Liver (tissue), 9 donors: Measurements from ENCODE around the gene PRICKLE1. TPM values are rescaled to one million over a fixed set of nuclear protein-coding genes. Genes with fewer than 3 reads are reported as not detected.

Experiments used
- DNase-seq: peaks from one replicate; pipeline ENCODE4 v3.0.0-alpha.2; 2017; ENCODE audit warnings: low spot score
- H3K27ac ChIP-seq, 2 donors: one replicate each; pipeline ENCODE4 v1.7.0; 2013; ENCODE audit warnings: inconsistent platforms in 2 of 2, low read length in 2 of 2, control low read depth in 1 of 2, low read depth in 1 of 2, mild to moderate bottlenecking in 1 of 2
- H3K27me3 ChIP-seq, 4 donors: one replicate each; pipeline versions ENCODE4 v1.6.1 to v1.7.0; 2013; ENCODE audit warnings: low read length in 3 of 4, inconsistent platforms in 1 of 4, mild to moderate bottlenecking in 1 of 4, moderate library complexity in 1 of 4; ENCODE audit not compliant: control insufficient read depth in 4 of 4, insufficient read depth in 4 of 4
- H3K36me3 ChIP-seq, 4 donors: one replicate each; pipeline versions ENCODE4 v1.6.1 to v1.7.0; 2013; ENCODE audit warnings: low read length in 3 of 4, mild to moderate bottlenecking in 3 of 4, low read depth in 1 of 4, moderate library complexity in 1 of 4; ENCODE audit not compliant: control insufficient read depth in 4 of 4, insufficient read depth in 3 of 4
- H3K4me1 ChIP-seq, 4 donors: one replicate each; pipeline versions ENCODE4 v1.6.1 to v1.7.0; 2013; ENCODE audit warnings: low read length in 3 of 4, mild to moderate bottlenecking in 3 of 4, moderate library complexity in 1 of 4; ENCODE audit not compliant: control insufficient read depth in 4 of 4, insufficient read depth in 4 of 4
- H3K4me3 ChIP-seq, 3 donors: one replicate each; pipeline versions ENCODE4 v1.6.1 to v1.7.0; 2013; ENCODE audit warnings: low read length in 3 of 3, control low read depth in 1 of 3, low read depth in 1 of 3, mild to moderate bottlenecking in 1 of 3
- H3K9ac ChIP-seq, 2 donors: one replicate each; pipeline ENCODE4 v1.7.0; 2013; ENCODE audit warnings: low read length in 2 of 2, mild to moderate bottlenecking in 2 of 2, moderate library complexity in 2 of 2, control low read depth in 1 of 2, low read depth in 1 of 2
- H3K9me3 ChIP-seq, 4 donors: one replicate each; pipeline versions ENCODE4 v1.6.1 to v1.7.0; 2013; ENCODE audit warnings: low read length in 3 of 4; ENCODE audit not compliant: control insufficient read depth in 4 of 4
- CTCF ChIP-seq: fragments of 150-350 bp; IDR thresholded peaks from 2 replicates; pipeline ENCODE4 v1.5.1; 2017; ENCODE audit warnings: improper control_type of control experiment, low read depth, low read length; ENCODE audit not compliant: missing input control
- EGR1 ChIP-seq, 2 donors: IDR thresholded peaks; 2 replicates each; pipeline ENCODE4 v1.6.1; 2016 to 2018; ENCODE audit warnings: antibody characterized with exemption in 2 of 2, low read depth in 2 of 2
- FOXA1 ChIP-seq: IDR thresholded peaks from 2 replicates; pipeline ENCODE4 v1.6.1; 2016; ENCODE audit warnings: antibody characterized with exemption
- GABPA ChIP-seq, 2 donors: IDR thresholded peaks in 1 of 2; conservative IDR thresholded peaks in 1 of 2; 2 replicates each; pipeline ENCODE4 v1.6.1; 2016; ENCODE audit warnings: antibody characterized with exemption in 2 of 2, mild to moderate bottlenecking in 1 of 2, moderate library complexity in 1 of 2
- HNF4A ChIP-seq, 2 donors: conservative IDR thresholded peaks; 2 replicates each; pipeline ENCODE4 v1.6.1; 2016; ENCODE audit warnings: antibody characterized with exemption in 2 of 2, mild to moderate bottlenecking in 2 of 2
- HNF4G ChIP-seq: IDR thresholded peaks from 2 replicates; pipeline ENCODE4 v1.6.1; 2016; ENCODE audit warnings: antibody characterized with exemption
- JUND ChIP-seq, 2 donors: IDR thresholded peaks; 2 replicates each; pipeline ENCODE4 v1.6.1; 2016; ENCODE audit warnings: antibody characterized with exemption in 2 of 2
- MAX ChIP-seq: IDR thresholded peaks from 2 replicates; pipeline ENCODE4 v1.6.1; 2016; ENCODE audit warnings: antibody characterized with exemption
- RAD21 ChIP-seq, 2 donors: IDR thresholded peaks; 2 replicates each; pipeline ENCODE4 v1.6.1; 2016; ENCODE audit warnings: antibody characterized with exemption in 2 of 2, mild to moderate bottlenecking in 2 of 2
- SP1 ChIP-seq: IDR thresholded peaks from 2 replicates; pipeline ENCODE4 v1.6.1; 2018; ENCODE audit warnings: antibody characterized with exemption, mild to moderate bottlenecking
- TAF1 ChIP-seq: conservative IDR thresholded peaks from 2 replicates; pipeline ENCODE4 v1.6.1; 2016; ENCODE audit warnings: antibody characterized with exemption, mild to moderate bottlenecking
- ZBTB33 ChIP-seq: IDR thresholded peaks from 2 replicates; pipeline ENCODE4 v1.6.1; 2016; ENCODE audit warnings: antibody characterized with exemption
- WGBS: extraction: QIAGEN DNeasy Blood & Tissue Kit; methylation state at CpG from one replicate; pipeline ENCODE4 v1.1.7; 2013; 5-methylcytosine and 5-hydroxymethylcytosine counted together
- polyA plus RNA-seq, 2 donors: library from polyadenylated mRNA; stranded (reverse) in 1 of 2; unstranded in 1 of 2; fragments of 200-250 nt in 1 of 2; fragments of >200 nt in 1 of 2; fragmentation: Nextera tagmentation in 1 of 2; extraction: Ambion mirVana in 1 of 2; gene quantifications; one replicate each; pipeline versions ENCODE4 v1.2.1 to v1.2.3, GENCODE V29; 2013 to 2015
- total RNA-seq, 2 donors: library from RNA; depleted of rRNA; stranded (reverse); fragments of >200 nt; gene quantifications; one replicate each; pipeline ENCODE4 v1.2.3, GENCODE V29; 2014
- TF ChIP-seq, protein P1 (sequence below): IDR thresholded peaks from 2 replicates; pipeline ENCODE4 v1.6.1; 2016; ENCODE audit warnings: antibody characterized with exemption, mild to moderate bottlenecking
- donor health status: healthy.
- donor health status: healthy.
- donor health status: healthy.
- donor health status: healthy.
- donor health status: healthy.

The PRICKLE1 gene
- total and polyA plus RNA-seq, 4 donors = 0.59 to 5.7 (median 2.2) TPM

DNA sequence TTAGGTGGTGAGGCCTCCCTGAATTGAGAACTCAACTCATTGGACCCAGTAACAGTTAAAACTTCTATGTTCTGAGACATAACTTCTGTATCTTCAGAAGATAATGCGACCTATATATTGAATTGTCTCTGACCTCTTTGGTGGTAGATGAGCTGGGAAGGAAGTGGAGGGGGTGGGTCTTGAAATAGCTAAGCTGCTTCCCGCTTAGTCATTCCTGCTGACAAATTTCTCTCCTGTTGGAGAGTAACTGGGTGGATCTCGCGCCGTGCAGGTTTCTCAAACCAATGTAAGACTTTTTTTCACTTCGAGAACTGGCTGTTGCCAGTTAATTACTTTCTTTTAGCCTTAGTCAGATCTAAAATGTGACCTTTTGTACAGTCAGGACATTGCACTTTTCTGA lies 162.8 kb downstream of the PRICKLE1 start (continued):
- TF ChIP-seq GABPA (IDR thresholded peaks at IDR 0.05 in 1 of 2, conservative IDR thresholded peaks at IDR 0.05 in 1 of 2) (no peak), ZBTB33 (no peak), HNF4A (conservative IDR thresholded peaks at IDR 0.05) (no peak), RAD21 (IDR thresholded peaks at IDR 0.05) (no peak)

DNA sequence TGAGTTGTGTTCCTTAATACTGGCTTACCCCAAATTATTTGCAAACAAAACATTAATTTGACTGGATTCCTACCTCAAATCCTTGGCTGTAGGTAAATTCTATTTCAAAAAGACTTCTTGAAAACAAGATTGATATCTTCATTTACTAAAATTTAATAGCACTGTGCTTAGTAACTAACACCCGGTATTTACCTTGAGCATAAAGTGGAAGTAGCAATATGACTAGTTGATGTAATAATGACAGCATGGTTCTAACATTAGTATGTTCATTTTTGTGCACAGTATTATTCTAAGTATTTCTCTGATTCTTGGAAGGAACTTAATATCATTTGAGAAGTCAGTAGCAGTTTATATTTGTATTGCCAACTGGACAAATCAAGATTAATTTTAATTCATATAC lies 166.8 kb downstream of the PRICKLE1 start:
- Histone ChIP-seq H3K9me3 (no peaks in the 10 kb centered on the region), H3K9ac (no peak overlapping the region), H3K4me3 (no peak overlapping the region), H3K4me1 (no peaks in the 10 kb centered on the region), H3K27me3 (no peaks in the 10 kb centered on the region), H3K27ac (no peak overlapping the region), H3K36me3 (peaks cover 0 to 3% (median 0%) of the 10 kb centered on the region in 4 donors)
- WGBS = 93% methylated on average over 1 of the region's 1 CpG
- TF ChIP-seq JUND (IDR thresholded peaks at IDR 0.05) (no peak), SP1 (no peak), ZBTB33 (no peak), TAF1 (no peak), FOXA1 (no peak), EGR1 (IDR thresholded peaks at IDR 0.05; ENCODE audit: low read depth in 2 of 2) (no peak), CTCF (no peak), RAD21 (IDR thresholded peaks at IDR 0.05) (no peak), MAX (no peak), HNF4G (no peak)
- TF ChIP-seq, protein P1, sequence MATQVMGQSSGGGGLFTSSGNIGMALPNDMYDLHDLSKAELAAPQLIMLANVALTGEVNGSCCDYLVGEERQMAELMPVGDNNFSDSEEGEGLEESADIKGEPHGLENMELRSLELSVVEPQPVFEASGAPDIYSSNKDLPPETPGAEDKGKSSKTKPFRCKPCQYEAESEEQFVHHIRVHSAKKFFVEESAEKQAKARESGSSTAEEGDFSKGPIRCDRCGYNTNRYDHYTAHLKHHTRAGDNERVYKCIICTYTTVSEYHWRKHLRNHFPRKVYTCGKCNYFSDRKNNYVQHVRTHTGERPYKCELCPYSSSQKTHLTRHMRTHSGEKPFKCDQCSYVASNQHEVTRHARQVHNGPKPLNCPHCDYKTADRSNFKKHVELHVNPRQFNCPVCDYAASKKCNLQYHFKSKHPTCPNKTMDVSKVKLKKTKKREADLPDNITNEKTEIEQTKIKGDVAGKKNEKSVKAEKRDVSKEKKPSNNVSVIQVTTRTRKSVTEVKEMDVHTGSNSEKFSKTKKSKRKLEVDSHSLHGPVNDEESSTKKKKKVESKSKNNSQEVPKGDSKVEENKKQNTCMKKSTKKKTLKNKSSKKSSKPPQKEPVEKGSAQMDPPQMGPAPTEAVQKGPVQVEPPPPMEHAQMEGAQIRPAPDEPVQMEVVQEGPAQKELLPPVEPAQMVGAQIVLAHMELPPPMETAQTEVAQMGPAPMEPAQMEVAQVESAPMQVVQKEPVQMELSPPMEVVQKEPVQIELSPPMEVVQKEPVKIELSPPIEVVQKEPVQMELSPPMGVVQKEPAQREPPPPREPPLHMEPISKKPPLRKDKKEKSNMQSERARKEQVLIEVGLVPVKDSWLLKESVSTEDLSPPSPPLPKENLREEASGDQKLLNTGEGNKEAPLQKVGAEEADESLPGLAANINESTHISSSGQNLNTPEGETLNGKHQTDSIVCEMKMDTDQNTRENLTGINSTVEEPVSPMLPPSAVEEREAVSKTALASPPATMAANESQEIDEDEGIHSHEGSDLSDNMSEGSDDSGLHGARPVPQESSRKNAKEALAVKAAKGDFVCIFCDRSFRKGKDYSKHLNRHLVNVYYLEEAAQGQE = no peak
- DNase-seq = no peak
